HT-29 (cell line): ENCODE results near the gene FOXP1. TPM values are rescaled to one million over a fixed set of nuclear protein-coding genes. Genes with fewer than 3 reads are reported as not detected.

Source experiments
- DNase-seq: peaks from one replicate; pipeline ENCODE4 v3.0.0-alpha.2; 2015; ENCODE audit warnings: low spot score
- total RNA-seq: library from RNA; depleted of rRNA; stranded (reverse); fragments of >200 nt; shearing (Covaris generic); gene quantifications from 2 replicates; pipeline ENCODE4 v1.2.3, GENCODE V29; 2014; rRNA removed

Gene FOXP1
- total RNA-seq: 27.6 and 31.0 TPM in 2 replicates

DNA sequence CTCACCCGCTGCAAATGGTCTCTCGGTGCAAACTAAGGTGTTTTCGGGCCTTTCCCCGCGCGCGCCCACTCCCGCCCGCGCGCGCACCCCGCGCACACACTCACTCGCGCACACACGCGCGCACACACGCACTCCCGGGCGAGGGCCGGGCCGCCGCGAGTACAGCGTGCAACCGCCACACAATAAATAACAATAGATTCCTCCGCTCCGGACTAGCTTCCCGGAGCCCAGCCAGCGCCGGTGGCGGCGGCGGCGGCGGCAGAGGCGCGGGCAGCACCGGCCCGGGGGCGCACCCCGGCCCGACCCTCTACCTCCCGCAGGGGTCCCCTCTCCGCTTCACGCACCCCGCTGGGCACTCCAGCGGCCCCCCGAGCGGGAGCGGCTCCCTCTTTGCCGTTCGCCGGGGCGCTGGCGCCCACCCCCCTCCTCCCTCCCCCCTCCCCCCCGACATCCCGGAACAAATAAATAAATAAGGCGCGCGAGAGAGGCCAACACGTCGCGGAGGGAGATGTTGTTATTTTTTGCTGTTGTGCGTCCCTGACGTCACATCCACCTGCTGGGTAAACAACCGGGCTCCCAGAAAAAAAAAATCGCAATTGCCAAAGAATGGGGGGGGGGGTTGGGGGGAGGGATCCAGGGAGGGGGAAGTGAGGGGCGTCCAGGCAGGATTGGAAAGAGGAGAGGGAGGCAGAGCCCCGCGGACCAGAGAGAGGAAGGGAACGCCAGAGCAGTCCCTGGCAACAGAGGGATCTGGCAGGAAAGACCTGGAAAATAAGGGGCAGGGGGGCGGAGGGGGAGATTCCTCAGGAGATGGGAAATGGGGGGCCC is at the start of gene FOXP1:
TSS of gene FOXP1 (minus strand) at position 163 of the 828 bp plus-strand sequence. CDS start 385,347 bp downstream, outside the sequence.
- DNase-seq: peak; percentile 48

DNA sequence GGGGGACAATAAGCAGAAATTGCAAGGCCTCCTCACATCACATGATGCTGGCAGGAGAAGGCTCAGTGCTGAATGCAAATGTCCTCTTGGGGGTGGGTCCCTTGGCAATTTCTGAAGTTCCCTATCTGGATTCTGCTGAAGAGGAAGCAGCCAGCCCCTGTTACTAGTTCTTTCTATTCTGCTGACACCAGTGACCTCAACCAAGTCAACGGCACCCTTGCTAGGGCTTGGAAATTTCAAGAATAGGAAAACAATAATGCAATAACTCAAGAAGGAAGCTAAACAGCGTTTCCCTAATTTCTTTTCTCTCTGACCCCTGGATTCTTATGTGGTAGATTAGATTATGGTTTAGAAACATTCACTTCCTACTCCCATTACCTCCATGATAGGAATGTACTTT is 46.2 kb upstream of the FOXP1 start:
- DNase-seq: no peak

DNA sequence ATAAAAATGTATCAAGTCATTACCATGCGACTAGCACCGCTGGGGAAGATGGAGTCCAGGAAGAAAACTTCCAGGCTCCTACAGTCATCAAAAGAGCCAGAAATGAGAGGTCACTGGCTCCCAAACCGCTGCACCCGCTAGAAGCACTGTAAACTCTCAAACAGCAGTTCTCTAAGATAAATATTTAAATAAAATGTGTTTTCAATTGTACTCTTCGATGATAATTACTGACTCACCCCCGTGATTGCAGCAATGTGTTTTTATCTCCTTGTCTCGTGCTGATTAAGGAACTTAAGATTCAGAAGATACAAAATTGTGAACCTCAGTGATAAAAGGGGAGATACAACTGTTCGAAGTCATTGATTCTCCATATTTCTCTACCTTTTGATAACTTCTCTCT is 45.8 kb upstream of the FOXP1 start:
- DNase-seq: no peak

DNA sequence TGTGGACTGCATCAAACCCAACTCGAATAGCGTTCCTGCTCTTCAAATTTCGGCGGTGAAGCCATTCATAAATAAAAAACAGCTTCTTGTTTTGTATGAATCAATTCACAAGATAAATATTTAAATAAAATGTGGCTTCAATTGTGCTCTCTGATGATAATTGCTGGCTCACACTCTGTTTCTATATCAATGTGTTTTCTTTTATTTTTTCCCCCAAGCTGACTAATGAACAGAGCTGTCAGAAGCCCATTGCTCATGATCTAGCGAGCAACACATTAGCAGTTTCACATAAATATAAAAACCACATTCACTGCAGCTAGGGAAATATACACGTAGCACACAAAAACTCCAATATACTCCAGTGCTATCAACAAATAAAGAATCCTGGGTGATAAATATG is 45.0 kb upstream of the FOXP1 start:
- no peak for DNase-seq

DNA sequence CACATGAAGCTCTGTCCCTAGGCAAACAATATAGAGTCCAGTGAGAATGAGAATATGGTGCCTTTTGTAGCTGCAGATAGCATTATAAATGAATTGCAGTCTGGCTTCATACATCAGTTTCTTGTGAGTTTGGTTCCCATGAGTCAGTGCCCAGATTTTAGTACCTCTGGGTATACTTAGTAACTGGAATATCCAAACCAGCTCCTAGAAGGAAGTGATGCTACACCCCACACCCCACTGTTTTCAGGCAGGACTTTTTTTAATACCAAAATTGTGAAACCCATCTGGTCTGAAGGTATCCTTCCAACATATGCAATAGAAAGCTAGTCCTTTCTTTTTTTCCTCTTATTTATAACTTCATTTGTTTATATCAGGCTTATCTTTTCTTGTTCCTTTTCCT is 42.1 kb upstream of the FOXP1 start:
- no peak for DNase-seq

DNA sequence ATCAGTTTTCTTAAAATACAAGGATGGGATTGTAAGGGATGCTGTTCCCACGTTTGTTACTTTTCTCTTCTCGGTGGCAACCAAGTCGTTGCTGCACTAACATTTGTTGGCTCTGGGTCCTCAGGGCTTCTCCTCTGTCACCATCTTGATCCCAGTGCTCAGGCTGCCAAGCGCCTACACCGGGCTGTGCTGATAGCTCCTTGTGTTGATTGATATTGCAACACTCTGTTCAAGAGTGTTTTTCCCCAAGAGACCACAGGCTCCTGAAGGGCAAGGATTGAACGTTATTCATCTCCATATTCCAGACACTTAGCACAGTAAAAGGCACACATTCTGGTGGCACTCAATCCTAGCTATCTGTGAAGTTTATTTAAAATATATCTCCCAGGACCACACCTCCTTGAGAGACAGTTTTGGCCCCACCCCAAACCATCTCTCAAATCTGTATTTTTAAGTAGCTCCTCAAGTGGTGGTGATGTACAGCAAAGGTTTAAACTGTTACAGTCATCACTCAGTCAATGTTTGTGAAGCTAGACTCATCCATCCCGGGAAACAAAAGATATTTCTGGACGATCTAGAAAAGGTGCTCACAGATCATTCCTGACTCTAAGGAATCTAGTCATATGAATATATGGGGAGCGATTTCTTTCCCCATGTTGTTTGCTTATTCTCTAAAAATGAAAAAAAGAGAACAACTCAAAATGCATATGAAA is 38.5 kb upstream of the FOXP1 start:
- no peak for DNase-seq

DNA sequence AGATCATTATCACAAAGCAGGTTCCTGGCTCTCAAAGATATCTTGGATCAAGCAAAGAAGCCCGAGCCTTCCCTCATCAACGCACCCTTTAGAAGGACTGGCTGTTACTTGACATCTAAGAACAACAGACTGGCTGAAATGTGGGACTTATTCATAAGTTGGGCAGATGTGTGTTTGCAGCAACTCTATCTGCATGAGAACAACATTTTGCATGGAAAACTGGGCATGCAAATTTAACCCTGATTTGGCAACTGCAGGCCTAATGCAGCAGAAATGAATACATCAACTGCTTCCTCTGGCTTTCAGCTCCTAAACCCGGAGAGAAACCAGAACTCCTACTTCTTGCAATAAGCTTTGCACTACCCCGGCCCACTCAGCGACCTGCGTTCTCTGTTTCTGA is 35.0 kb upstream of the FOXP1 start:
- DNase-seq: no peak

DNA sequence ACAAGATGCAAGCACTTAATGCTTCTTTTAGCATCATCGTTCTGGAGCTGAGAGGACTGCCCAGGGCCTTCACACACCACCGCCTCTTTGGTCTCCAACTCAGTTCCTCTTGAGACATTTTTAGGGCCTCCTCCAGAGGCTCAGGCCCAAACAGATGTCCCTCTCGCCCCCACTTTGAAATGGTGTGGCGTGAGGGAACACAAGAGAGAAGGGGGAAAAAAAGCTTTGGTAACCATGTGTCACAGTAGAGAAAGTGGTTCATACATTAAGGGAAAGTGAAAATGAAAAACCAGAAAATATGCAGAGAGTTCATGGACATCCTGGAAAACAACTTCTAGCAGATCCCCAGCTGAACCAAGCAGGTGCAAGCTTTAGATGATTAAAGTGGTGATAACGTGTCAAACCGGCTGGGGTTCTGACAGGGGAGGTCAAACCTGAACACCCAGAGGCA is 33.1 kb upstream of the FOXP1 start:
- no peak for DNase-seq

DNA sequence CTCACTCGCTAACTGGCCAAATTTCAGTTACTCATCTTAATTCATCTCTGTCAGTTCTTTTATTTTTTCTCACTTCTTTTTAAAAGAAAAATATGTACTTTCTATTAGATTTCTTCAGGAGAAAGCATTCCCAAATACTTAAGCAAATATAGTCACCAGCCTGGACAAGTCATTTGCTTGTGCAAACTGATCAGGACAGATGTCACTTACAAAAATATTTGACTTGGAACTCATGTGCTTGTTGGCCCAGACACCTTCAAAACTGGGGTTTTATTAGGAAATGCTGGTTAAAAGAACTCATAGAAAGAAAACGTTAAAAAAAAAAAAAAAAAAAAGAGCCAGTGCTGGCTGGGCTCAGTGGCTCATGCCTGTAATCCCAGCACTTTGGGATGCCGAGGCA is 31.3 kb upstream of the FOXP1 start:
- DNase-seq: no peak

DNA sequence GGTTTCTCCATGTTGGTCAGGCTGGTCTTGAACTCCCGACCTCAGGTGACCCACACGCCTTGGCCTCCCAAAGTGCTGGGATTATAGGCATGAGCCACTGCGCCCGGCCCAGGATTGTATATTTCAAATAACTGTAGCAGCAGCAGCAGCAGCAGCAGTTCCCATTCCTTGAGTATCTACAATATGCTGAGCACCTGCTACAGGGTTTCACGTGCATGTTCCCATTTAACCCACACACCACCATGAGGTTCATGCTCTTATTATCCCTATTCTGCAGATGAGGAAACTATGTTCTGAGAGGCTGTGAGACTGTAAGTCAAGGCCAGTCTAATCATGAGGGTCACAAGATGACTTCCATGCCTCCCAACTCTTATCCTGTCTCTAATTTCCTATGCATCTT is 30.9 kb upstream of the FOXP1 start:
- no peak for DNase-seq

DNA sequence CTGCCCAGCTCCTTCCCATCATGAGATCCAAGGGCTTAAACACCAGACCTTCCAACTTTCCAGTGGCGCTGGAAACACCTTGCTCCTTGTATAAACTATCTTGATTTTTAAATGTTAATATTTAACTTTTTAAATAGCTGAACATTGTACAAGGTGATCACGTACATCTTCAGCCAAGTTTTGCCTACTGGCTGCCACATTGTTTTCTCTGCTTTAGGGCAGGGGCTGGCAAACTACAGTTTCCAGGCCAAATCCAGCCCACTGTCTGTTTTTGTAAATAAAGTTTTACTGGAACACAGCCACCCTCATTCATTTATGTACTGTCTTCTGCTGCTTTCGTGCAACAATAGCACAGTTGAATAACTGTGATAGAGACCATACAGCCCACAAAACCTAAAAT is 27.6 kb upstream of the FOXP1 start:
- no peak for DNase-seq

DNA sequence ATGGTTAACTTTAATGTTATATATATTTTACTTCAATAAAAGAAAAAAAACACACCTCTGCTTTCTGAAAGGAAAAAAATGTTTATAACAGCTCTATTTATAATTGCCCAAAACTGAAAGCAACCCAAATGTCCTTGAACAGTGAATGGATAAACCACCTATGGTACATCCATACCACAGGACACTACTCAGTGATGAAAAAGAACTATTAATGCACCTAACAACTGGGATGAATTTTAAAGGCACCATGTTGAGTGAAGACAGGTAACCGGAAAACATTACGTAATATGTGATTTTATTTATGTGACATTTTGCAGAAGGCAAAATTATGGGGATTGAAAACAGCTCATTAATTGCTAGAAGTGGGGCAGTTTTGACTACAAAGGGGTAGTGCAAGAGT is 23.8 kb upstream of the FOXP1 start:
- DNase-seq: no peak

DNA sequence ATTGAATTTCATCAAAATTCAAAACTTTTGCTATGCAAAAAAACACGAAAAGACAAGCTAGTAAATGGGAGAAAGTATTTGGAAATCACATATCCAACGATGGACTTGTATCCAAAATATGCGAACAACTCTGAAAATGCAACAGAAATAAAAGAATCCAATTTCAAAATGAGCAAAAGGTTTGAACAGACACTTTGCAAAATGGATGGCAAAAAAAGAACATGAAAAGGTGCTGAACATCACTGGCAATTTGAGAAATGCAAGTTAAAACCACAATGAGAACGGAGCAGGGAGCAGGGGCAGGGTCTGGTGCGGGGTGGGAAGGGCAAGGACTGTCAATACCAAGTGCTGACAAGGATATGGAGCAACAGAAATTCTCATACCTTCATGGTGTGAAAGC is 23.1 kb upstream of the FOXP1 start:
- no peak for DNase-seq

DNA sequence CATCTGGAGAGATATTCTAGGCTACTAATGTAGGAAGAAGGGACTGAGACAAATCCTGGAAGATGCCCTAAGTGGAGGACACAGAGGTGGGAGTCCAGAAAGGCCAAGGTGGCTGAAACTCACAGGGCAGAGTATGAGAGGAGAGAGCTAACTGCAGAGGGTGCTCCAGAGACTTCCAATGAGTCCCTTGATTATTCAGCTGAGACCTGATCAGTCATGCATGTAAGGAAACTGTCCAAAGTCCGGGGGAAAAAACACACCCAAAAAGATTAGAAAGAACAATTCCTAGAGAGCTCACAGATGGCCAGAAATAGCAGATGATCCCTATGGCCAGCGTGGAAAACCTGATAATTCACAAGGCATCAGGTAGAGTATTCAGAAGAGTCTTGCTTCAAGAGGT is 18.7 kb upstream of the FOXP1 start:
- DNase-seq: no peak

DNA sequence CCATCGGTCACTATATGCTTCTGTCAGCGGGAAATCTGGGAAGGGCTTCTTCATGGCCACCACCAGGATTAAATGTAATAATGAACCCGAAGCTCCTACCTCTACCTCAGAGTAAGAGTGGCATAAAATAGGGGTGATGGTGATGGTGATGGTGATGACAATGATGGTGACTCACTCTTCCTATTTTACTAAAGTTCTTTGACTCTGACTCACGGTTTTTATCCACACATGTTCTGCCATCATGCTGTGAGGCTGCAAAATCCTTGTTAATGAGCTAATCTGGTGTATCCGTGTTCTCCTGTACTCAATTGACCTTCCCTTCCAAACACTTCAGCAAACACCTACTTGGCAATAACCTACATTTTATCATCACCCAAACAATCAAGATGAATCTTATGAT is 18.3 kb upstream of the FOXP1 start:
- no peak for DNase-seq

DNA sequence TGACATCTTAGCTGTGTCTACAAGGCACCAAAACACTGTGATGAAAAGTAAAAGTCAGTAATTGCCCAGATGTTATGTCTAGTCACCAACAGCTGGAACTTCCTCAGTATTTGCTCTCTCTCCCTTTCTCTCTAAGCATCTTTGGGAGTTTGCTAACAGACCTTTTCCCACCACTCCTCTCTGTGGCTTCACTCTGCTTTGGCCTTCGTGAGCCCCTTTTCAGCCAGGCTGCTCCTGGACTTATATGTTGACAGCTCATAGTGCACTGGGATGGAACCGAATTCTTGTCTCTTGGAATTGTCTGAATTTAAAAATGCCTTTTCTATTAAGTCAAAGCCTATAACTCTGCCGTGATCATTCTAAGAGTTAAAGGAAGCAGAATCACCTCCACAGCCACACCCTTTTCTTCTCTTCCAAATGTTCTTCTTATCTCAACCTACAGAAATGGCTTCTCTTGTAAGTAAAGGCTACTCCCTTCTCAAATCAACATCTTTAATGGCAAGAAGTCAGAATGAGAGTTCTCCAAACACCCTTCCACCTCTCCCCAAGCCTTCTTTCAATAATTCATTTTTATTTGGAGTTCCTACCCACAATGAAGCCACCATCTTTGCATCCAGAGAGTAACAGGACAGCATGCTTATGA is 17.2 kb upstream of the FOXP1 start:
- DNase-seq: no peak

DNA sequence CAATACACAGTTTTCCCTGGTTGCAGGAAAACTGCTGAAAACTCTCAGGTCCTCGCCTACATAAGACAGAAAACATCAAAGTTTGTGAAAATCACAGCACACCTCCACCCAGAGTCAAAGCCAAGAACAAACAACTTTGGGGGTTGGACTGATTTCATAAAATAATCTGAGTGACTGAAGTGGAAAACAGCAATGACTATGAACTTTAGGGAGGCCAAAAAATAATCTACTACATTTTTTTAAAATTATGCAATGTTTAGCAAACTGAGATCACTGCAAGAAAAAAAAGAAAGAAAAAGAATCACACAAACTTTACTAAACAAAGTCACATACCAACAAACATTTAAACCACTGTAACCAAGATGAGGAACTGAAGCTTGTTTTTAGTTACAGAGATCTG is 15.9 kb upstream of the FOXP1 start:
- DNase-seq: no peak

DNA sequence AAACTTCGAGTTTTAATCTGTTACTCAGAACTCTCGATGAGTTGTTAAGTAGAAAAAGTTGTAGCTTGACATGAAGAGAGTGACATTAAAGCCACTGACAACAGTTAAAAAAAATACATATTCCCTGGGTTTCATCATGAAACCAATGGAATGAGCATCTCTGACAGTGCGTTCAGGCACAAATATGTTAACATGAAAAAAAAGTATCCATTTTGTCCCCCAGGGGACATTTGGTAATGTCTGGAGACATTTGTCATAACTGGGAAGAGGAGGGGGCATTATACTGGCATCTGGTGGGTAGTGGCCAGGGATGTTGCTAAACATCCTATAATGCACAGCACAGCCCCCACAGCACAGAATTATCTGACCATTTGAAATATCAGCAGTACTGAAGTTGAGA is 14.8 kb upstream of the FOXP1 start:
- no peak for DNase-seq

DNA sequence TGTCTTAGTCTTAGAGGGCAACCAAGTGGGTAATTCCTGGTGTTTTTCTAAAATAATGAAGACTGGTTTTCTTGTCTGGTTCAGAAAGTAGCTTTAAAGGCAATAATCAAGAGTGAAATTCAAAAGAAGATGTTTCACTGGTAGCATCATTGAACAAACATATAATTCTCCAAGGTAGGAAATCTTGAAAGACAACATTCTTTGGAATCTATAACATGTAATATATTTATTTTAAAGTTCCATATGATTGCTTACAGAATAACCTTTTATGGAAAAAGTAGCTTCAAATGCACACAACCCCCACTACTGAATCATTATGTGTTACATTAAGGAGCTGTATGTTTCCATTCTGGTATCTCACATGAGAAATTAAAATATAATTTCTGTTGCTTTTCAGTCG is 13.8 kb upstream of the FOXP1 start:
- no peak for DNase-seq

DNA sequence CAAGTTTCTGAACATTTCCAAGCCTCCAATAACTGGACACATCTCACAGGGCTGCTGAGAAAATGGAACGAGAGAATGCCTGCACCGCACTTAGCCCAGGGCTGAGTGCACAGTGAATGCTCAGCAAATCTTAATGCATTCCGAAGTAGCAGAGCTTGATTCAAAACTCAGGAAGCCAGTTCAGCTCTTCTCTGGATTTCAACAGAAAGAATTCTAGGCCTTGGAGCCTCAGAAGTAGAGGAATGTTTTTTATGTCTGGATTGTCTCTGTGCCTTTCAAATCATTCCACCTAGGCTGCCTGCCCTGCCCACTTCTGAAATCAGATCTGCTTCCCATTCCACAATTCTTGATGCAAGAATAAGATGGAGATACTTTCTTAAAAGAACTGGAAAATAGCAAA is 9.6 kb upstream of the FOXP1 start:
- no peak for DNase-seq

DNA sequence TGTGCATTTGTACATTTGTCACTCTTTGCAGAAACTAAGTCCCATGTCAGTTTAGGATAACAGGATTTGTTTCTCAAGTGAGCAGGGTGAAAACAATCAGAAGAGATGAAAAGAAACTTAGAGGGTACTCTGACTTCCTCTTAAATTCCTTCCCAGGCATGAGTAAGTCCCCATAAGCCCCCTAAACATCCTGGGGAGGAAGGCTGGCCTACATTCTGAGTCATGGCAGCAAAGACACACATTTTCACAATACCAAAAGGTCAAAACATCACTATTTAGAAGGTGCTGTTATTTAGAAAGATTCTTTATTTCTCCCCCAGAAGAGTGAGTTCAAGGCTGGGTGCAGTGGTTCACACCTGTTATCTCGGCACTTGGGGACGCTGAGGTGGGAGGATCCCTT is 7.6 kb upstream of the FOXP1 start:
- no peak for DNase-seq

DNA sequence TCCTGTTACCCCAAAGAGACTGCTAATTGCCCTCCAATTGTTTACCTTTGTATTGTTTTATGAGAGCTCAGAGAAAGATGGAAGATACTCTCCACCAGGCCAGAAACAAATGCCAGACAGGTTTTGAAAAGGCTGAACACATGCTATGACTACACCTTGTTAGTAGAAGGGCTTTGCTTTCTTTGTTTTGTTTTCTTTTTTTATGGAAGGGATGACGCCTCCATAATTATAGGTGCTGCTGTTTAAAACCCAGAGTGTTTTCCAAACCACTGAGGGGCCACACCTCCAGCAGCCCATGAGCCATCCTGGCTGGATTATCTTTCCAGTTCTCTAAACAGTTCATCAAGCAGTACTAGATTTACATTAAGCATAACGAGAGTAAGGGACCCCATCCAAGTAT is 5.6 kb upstream of the FOXP1 start:
- DNase-seq: no peak

DNA sequence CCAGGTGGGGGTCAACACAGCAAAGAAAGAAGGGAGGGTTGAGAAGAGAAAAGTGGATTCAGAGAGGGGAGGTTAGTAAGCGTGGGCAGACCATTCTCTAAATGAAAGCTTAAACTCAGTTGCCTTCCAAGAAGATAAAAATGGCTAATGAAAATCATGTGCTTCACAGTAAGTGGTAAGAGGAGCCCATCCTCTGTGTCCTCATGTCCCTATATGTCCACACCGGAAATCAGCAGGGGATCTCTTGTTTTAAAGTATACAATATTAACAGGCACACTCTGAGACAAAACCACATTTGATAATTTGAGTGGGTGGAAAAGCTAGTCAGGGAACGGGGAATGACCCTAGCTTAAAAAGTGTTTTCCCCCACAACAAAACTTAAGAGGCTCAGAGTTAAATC is 4.4 kb upstream of the FOXP1 start:
- no peak for DNase-seq
